H4 (cell line): ENCODE measurements around the gene DENND2C. TPM values are rescaled to one million over a fixed set of nuclear protein-coding genes. Genes with fewer than 3 reads are reported as not detected.

Experiments used
- DNase-seq: peaks from one replicate; pipeline ENCODE4 v3.0.0-alpha.2; 2015; ENCODE audit warnings: low spot score
- total RNA-seq: library from RNA; depleted of rRNA; stranded (reverse); fragments of >200 nt; shearing (Covaris generic); gene quantifications from 2 replicates; pipeline ENCODE4 v1.2.3, GENCODE V29; 2014; rRNA removed

The DENND2C gene
- total RNA-seq, 1 experiment from 2014 or later: 0.62 TPM

DNA sequence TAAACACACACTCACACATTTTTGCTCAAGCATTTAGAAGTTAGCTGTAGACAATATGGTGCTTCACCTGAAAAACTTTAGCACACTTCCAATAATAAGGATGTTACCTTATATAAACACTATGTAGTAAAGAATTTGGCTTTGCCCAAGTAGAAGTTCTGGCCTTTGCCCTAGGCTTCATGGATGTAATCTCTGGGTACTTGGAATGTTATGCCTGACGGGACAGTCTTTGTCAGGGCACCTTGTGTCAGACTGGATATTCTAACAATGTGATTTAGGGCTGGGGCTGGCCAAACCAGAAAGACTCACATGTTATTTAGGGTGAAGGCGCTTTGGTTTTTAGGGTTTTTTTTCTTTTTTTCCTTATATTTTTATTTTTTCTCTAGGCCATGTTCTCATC lies 124.1 kb downstream of the DENND2C start:
- no peak for DNase-seq

DNA sequence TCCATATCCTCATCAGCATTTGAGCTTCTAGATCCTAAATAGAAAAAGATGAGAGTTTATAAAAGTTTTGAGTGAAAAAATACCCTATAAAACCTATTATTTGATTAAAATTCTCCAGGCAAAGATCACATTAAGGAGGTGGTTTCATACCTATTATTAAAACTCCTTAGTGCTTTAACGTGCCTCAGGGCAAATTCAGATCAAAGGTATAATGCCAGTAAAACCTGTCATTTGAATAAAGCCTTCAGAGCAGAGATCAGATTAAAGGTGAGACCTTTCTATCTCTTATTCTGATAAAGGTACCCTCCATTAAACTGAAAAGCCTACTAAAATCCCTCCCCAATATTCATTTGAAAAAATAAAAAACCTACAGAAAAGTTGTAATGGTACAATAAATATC lies 124.5 kb downstream of the DENND2C start:
- no peak for DNase-seq

DNA sequence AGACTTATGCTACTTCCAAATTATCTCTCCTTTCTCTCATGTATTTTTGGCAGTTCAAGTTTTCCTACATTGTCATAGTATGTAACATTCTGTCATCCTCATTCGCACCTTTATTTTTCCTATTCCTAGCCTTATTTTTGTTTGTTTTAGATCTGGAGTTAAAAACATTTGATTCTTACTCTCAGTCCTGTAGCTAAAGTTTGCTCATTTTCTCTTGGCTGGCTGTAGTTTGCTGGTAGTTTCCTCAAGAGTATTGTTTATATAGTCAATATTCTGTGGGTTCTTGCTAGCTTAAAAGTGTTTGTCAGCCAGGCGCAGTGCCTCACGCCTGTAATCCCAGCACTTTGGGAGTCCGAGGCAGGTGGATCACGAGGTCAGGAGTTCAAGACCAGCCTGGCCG lies 129.0 kb downstream of the DENND2C start:
- DNase-seq: no peak

DNA sequence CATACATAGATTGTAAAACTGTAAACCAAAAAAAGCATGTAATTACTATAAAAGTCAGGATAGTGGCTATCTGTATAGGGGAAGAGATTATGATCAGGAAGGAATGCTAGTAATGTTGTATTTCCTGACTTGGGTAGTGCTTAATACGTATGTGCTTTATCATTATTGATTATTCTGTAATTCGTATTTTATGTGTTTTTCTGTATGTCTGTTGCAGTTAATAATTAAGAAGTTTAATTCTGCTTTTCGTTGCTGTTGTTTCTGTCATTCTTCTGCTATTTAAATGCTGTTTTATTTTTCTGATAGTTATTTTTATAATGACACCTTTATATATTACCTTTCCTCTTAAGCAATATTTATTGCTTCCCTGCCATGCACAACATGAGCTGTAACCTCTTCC lies 129.6 kb downstream of the DENND2C start:
- DNase-seq: no peak

DNA sequence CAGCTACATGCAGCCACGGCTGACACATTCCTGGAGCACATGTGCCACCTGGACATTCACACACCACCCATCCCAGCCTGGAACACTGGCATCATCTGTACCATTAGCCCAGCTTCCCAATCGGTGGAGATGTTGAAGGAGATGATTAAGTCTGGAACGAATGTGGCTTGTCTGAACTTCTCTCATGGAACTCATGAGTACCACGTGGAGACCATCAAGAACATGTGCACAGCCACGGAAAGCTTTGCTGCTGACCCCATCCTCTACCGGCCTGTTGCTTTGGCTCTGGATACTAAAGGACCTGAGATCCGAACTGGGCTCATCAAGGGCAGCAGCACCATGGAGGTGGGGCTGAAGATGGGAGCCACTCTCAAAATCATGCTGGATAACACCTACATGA lies 133.8 kb downstream of the DENND2C start:
- DNase-seq: no peak

DNA sequence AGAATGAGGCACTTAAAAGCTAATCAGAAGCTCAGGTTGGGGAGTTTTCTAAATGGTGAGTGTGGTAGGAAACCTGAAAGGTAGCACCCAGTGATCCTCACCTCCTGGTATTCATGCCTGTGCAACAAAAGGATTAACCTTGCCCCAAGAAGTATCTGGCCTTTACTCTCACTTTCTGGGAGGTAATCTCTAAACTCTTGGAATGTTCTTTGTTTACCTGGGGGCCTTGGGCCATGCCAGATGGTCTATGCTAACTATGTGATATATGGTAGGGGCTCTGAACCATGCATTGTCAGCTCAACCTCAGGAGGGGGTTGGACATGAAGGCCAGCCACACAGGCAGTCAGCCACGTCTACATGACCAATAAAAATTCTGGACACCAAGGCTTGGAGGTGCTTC lies 134.4 kb downstream of the DENND2C start:
- DNase-seq: no peak

Other genes starting within 250 kb of the DENND2C start
- gene TRIM33, start 158.8 kb downstream of the DENND2C start, total RNA-seq: 8.6 and 8.8 TPM in 2 replicates
- 42.3 and 56.8 TPM in 2 replicates for gene BCAS2, start 88.4 kb downstream of the DENND2C start, total RNA-seq
- gene AMPD1, start 25.5 kb upstream of the DENND2C start, total RNA-seq: not detected in 2 replicates
- 45.0 and 52.6 TPM in 2 replicates for gene NRAS, start 46.7 kb upstream of the DENND2C start, total RNA-seq
- 331 and 429 TPM in 2 replicates for gene CSDE1, start 87.9 kb upstream of the DENND2C start, total RNA-seq
- gene SIKE1, start 110.6 kb upstream of the DENND2C start, total RNA-seq: 26.4 and 39.9 TPM in 2 replicates
- not detected in 2 replicates for gene SYCP1, start 184.8 kb upstream of the DENND2C start, total RNA-seq